ENCODE data around the gene CPNE4. TPM values are rescaled to one million over a fixed set of nuclear protein-coding genes. Genes with fewer than 3 reads are reported as not detected.

CPNE4 gene
- total RNA-seq, 1 experiment from 2014 or later, result 1.9 TPM

DNA sequence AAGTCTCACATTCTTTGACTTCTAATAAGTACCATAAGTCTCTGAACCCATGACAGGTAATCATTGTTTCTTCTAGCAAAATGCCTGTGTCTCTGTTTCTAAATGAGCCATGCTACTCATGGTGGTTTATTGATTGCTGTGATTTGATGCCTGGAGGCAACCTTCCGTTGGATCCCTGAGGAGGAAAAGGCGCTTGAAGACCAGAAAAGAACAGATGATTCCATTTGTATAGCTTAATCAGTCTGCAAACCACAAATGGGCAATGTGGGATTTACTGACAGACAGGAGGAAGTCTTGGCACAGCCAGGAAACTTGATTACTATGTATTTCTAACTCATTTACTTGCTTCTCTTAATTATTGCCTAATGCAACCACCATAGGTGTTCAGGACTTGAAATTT lies 428.9 kb downstream of the CPNE4 start:
- Histone ChIP-seq H2BK20ac (ENCODE audit: low read depth, low read length, poor library complexity, severe bottlenecking) (no peak overlapping the region), H3K9me3 (ENCODE audit: control insufficient read depth, low read depth, low read length) (no peaks in the 10 kb centered on the region), H3K9ac (ENCODE audit: extremely low read depth, insufficient read length, low read length) (no peak overlapping the region), H3K4me2 (ENCODE audit: insufficient read depth, insufficient read length, low read length) (no peak overlapping the region), H3K23ac (ENCODE audit: insufficient read length, low read depth, low read length) (no peak overlapping the region), H3K14ac (ENCODE audit: insufficient read depth, low read length) (no peak overlapping the region), H3K56ac (ENCODE audit: insufficient read length, low read depth, low read length) (no peak overlapping the region), H3K27me3 (ENCODE audit: insufficient read depth, low read length) (no peaks in the 10 kb centered on the region), H4K8ac (replicated peaks; ENCODE audit: insufficient read length, low read depth, low read length) (no peak overlapping the region), H4K5ac (ENCODE audit: insufficient read length, low read depth, low read length) (no peak overlapping the region), H3K23me2 (ENCODE audit: insufficient read length, low read depth, low read length, poor library complexity, severe bottlenecking) (no peaks in the 10 kb centered on the region), H2BK120ac (ENCODE audit: low read depth, low read length, poor library complexity, severe bottlenecking) (no peak overlapping the region), H3K18ac (ENCODE audit: insufficient read length, low read depth, low read length) (no peak overlapping the region), H3K4me1 (ENCODE audit: insufficient read depth, low read length) (no peaks in the 10 kb centered on the region), H2AK5ac (ENCODE audit: insufficient read length, low read length) (no peak overlapping the region), H3K79me2 (ENCODE audit: insufficient read depth, low read length) (no peaks in the 10 kb centered on the region), H2BK12ac (ENCODE audit: insufficient read length, low read depth, low read length) (no peak overlapping the region), H3K27ac (ENCODE audit: insufficient read length, low read depth, low read length) (no peak overlapping the region), H3T11ph (ENCODE audit: low read length) (no peak overlapping the region), H3K4ac (ENCODE audit: low read depth, low read length) (no peak overlapping the region), H4K20me1 (ENCODE audit: control insufficient read depth, insufficient read depth, insufficient read length) (no peaks in the 10 kb centered on the region), H2BK15ac (ENCODE audit: low read depth, low read length) (no peak overlapping the region), H2BK5ac (ENCODE audit: insufficient read length, low read length) (no peak overlapping the region), H2AFZ (ENCODE audit: low read length) (no peak overlapping the region), H4K91ac (ENCODE audit: insufficient read length, low read depth, low read length) (no peak overlapping the region), H3K79me1 (ENCODE audit: insufficient read depth, low read depth, low read length, poor library complexity, severe bottlenecking) (no peaks in the 10 kb centered on the region)
- TF ChIP-seq, protein P1, sequence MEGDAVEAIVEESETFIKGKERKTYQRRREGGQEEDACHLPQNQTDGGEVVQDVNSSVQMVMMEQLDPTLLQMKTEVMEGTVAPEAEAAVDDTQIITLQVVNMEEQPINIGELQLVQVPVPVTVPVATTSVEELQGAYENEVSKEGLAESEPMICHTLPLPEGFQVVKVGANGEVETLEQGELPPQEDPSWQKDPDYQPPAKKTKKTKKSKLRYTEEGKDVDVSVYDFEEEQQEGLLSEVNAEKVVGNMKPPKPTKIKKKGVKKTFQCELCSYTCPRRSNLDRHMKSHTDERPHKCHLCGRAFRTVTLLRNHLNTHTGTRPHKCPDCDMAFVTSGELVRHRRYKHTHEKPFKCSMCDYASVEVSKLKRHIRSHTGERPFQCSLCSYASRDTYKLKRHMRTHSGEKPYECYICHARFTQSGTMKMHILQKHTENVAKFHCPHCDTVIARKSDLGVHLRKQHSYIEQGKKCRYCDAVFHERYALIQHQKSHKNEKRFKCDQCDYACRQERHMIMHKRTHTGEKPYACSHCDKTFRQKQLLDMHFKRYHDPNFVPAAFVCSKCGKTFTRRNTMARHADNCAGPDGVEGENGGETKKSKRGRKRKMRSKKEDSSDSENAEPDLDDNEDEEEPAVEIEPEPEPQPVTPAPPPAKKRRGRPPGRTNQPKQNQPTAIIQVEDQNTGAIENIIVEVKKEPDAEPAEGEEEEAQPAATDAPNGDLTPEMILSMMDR (conservative IDR thresholded peaks at IDR 0.05), result no peak
- Mint-ChIP-seq H3K4me1 (no peaks in the 10 kb centered on the region), H3K36me3 (ENCODE audit: insufficient read depth in 1 of 3, low read depth in 3 of 3) (no peaks in the 10 kb centered on the region), H3K27ac (no peak overlapping the region), H3K27me3 (ENCODE audit: low read depth) (no peaks in the 10 kb centered on the region), H3K4me3 (no peak overlapping the region), H3K9me3 (no peaks in the 10 kb centered on the region)
- no peak for DNase-seq
- no CpG with 5 or more reads among the region's 2 CpGs for WGBS (ENCODE audit: extremely low coverage, insufficient read length, low lambda C conversion rate)
